ENCODE data around the gene ZSWIM5. TPM values are rescaled to one million over a fixed set of nuclear protein-coding genes. Genes with fewer than 3 reads are reported as not detected.
"Not testable (repeated sequence)": the region's sequence is repeated elsewhere in the genome, so short reads cannot be mapped to it uniquely, and the experiment has no call there.

The ZSWIM5 gene
- total RNA-seq, 1 experiment from 2014 or later = 0.40 TPM

- TF ChIP-seq, protein P1, sequence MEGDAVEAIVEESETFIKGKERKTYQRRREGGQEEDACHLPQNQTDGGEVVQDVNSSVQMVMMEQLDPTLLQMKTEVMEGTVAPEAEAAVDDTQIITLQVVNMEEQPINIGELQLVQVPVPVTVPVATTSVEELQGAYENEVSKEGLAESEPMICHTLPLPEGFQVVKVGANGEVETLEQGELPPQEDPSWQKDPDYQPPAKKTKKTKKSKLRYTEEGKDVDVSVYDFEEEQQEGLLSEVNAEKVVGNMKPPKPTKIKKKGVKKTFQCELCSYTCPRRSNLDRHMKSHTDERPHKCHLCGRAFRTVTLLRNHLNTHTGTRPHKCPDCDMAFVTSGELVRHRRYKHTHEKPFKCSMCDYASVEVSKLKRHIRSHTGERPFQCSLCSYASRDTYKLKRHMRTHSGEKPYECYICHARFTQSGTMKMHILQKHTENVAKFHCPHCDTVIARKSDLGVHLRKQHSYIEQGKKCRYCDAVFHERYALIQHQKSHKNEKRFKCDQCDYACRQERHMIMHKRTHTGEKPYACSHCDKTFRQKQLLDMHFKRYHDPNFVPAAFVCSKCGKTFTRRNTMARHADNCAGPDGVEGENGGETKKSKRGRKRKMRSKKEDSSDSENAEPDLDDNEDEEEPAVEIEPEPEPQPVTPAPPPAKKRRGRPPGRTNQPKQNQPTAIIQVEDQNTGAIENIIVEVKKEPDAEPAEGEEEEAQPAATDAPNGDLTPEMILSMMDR (IDR thresholded peaks at IDR 0.05; ENCODE audit: unreplicated experiment) = no peak
- BruUV-seq (replicated peaks) = no TSS peak
- CTCF ChIA-PET = no interaction called here
These were observed 65.0 kb downstream of the ZSWIM5 start for GRCh38 chr1:45141247-45142003.

DNA sequence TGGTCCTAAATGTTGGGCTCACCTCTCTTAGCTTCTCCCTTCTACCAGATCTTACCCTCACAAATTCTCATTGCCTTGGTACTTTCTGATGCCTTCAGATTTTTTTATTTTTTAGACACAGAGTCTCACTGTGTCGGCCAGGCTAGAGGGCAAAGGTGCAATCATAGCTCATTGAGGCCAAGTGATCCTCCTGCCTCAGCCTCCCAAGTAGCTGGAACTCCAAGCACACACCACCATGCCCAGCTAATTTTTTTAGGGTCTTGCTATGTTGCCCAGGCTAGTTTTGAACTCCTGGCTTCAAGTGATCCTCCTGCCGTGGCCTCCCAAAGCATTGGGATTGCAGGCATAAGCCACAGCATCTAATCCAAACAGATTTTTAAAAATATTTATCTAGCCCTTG, 69.4 kb downstream of the ZSWIM5 start:
- Mint-ChIP-seq H3K36me3 (ENCODE audit: insufficient read depth, unreplicated experiment) (no peaks in the 10 kb centered on the region), H3K4me3 (ENCODE audit: low read depth, unreplicated experiment) (no peak overlapping the region), H3K9me3 (ENCODE audit: low read depth, unreplicated experiment) (no peaks in the 10 kb centered on the region), H3K27ac (ENCODE audit: unreplicated experiment) (no peak overlapping the region), H3K27me3 (ENCODE audit: unreplicated experiment) (peaks cover 35% of the 10 kb centered on the region), H3K4me1 (ENCODE audit: low read depth, unreplicated experiment) (peaks cover 8% of the 10 kb centered on the region)
- TF ChIP-seq, protein P1 (IDR thresholded peaks at IDR 0.05; ENCODE audit: unreplicated experiment) = no peak
- DNase-seq = no peak
- CTCF ChIA-PET = no interaction called here
- intact Hi-C loops (cut with micrococcal nuclease; ENCODE audit: unreplicated experiment) = no loop called here
- no TSS peak for BruUV-seq (replicated peaks)

More at GRCh38 chr1:45141247-45142003, 65.0 kb downstream of the ZSWIM5 start:
- no peaks in the 10 kb centered on the region for H3K36me3 Mint-ChIP-seq (ENCODE audit: insufficient read depth, unreplicated experiment)
- intact Hi-C loops (cut with micrococcal nuclease; ENCODE audit: unreplicated experiment) = no loop called here
- no peaks in the 10 kb centered on the region for H3K9me3 Mint-ChIP-seq (ENCODE audit: low read depth, unreplicated experiment)
- no peak overlapping the region for H3K27ac Mint-ChIP-seq (ENCODE audit: unreplicated experiment)
- peaks cover 35% of the 10 kb centered on the region for H3K27me3 Mint-ChIP-seq (ENCODE audit: unreplicated experiment)
- H3K4me3 Mint-ChIP-seq (ENCODE audit: low read depth, unreplicated experiment) = no peak overlapping the region
- no peak for DNase-seq
- no peaks in the 10 kb centered on the region for H3K4me1 Mint-ChIP-seq (ENCODE audit: low read depth, unreplicated experiment)

DNA sequence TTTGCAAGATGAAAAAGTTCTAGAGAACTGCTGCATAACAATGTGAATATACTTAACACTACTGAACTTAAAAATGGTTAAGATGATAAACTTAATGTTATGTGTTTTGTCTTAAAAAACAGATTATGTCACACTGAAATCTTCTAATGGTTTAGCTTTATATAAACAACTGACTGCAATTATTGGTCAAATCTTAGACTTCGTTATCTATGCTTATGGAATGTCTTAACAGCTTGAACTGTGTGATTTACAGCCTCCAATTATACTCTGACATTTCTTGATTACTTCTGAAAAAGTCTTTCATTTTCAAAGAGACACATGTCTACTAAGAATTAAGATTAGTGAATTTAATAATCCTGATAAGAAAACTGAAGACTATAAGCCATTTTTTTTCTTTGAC, 71.1 kb downstream of the ZSWIM5 start:
- peaks cover 23% of the 10 kb centered on the region for H3K27me3 Mint-ChIP-seq (ENCODE audit: unreplicated experiment)
- H3K36me3 Mint-ChIP-seq (ENCODE audit: insufficient read depth, unreplicated experiment) = no peaks in the 10 kb centered on the region
- no peaks in the 10 kb centered on the region for H3K9me3 Mint-ChIP-seq (ENCODE audit: low read depth, unreplicated experiment)
- peaks cover 8% of the 10 kb centered on the region for H3K4me1 Mint-ChIP-seq (ENCODE audit: low read depth, unreplicated experiment)
- intact Hi-C loops (cut with micrococcal nuclease; ENCODE audit: unreplicated experiment) = no loop called here
- H3K27ac Mint-ChIP-seq (ENCODE audit: unreplicated experiment) = no peak overlapping the region
- CTCF ChIA-PET = no interaction called here
- DNase-seq = no peak
- H3K4me3 Mint-ChIP-seq (ENCODE audit: low read depth, unreplicated experiment) = no peak overlapping the region
- BruUV-seq (replicated peaks) = no TSS peak
- TF ChIP-seq, protein P1 (IDR thresholded peaks at IDR 0.05; ENCODE audit: unreplicated experiment) = no peak

DNA sequence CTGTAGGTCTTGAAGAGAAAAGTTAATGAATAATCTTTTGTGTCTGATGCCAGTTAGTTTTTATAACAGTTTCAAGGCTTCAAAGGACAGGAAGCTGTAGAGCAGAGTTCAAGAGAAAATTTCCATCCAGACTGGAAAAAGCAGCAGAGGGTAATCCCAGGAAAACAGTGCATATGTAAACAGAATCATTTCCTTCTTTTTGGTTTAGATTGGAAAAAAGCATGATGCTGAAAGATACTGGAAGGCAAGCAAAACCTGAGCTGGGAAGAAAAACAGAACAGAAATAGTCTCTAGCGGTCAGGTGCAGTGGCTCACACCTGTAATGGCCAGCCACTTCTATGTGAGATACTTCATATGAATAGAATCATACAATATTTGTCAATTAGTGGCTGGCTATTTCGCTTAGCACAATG, 71.9 kb downstream of the ZSWIM5 start:
- no peak for DNase-seq
- BruUV-seq (replicated peaks) = no TSS peak

GRCh38 chr1:45132719-45133118, 73.7 kb downstream of the ZSWIM5 start:
- CTCF ChIA-PET; DNase-seq; BruUV-seq (replicated peaks); H3K4me3 Mint-ChIP-seq (ENCODE audit: low read depth, unreplicated experiment); intact Hi-C loops (cut with micrococcal nuclease; ENCODE audit: unreplicated experiment); H3K27ac Mint-ChIP-seq (ENCODE audit: unreplicated experiment); H3K36me3 Mint-ChIP-seq (ENCODE audit: insufficient read depth, unreplicated experiment); H3K4me1 Mint-ChIP-seq (ENCODE audit: low read depth, unreplicated experiment); H3K9me3 Mint-ChIP-seq (ENCODE audit: low read depth, unreplicated experiment): not testable (repeated sequence)
- H3K27me3 Mint-ChIP-seq (ENCODE audit: unreplicated experiment) = peaks cover 11% of the 10 kb centered on the region

More for the DNA sequence above, 71.9 kb downstream of the ZSWIM5 start:
- Mint-ChIP-seq H3K27me3 (ENCODE audit: unreplicated experiment) (peaks cover 16% of the 10 kb centered on the region), H3K36me3 (ENCODE audit: insufficient read depth, unreplicated experiment) (no peaks in the 10 kb centered on the region), H3K27ac (ENCODE audit: unreplicated experiment) (no peak overlapping the region), H3K4me1 (ENCODE audit: low read depth, unreplicated experiment) (peaks cover 8% of the 10 kb centered on the region), H3K9me3 (ENCODE audit: low read depth, unreplicated experiment) (no peaks in the 10 kb centered on the region), H3K4me3 (ENCODE audit: low read depth, unreplicated experiment) (no peak overlapping the region)
- TF ChIP-seq, protein P1 (IDR thresholded peaks at IDR 0.05; ENCODE audit: unreplicated experiment) = no peak
- intact Hi-C loops (cut with micrococcal nuclease; ENCODE audit: unreplicated experiment) = no loop called here
- CTCF ChIA-PET = no interaction called here

All from Calu3 (cell line).